ENCODE measurements around the gene SELENOV.

GRCh38 chr19:39496063-39496462 lies 18.9 kb upstream of the SELENOV start:
- no peak for TF ChIP-seq FOXK2 (IDR thresholded peaks at IDR 0.05)
- no peak for TF ChIP-seq HDGF (IDR thresholded peaks at IDR 0.05; ENCODE audit: borderline replicate concordance)
- TF ChIP-seq FOXA1 (IDR thresholded peaks at IDR 0.05) = no peak
- TF ChIP-seq SP1 (IDR thresholded peaks at IDR 0.05) = no peak
- TF ChIP-seq NFRKB (IDR thresholded peaks at IDR 0.05) = no peak
- TF ChIP-seq FOXM1 (IDR thresholded peaks at IDR 0.05; ENCODE audit: borderline replicate concordance) = no peak
- TF ChIP-seq PKNOX1 (IDR thresholded peaks at IDR 0.05) = no peak
- TF ChIP-seq ZNF384 (IDR thresholded peaks at IDR 0.05) = no peak
- no peak for TF ChIP-seq SUZ12 (IDR thresholded peaks at IDR 0.05)
- no peak for TF ChIP-seq L3MBTL2 (conservative IDR thresholded peaks at IDR 0.05)
- TF ChIP-seq TARDBP (IDR thresholded peaks at IDR 0.05) = no peak
- no peak for TF ChIP-seq BHLHE40 (IDR thresholded peaks at IDR 0.05; ENCODE audit: borderline replicate concordance)
- no peak for TF ChIP-seq LEF1 (IDR thresholded peaks at IDR 0.05; ENCODE audit: borderline replicate concordance)
